ENCODE data around the gene BMP7. TPM values are rescaled to one million over a fixed set of nuclear protein-coding genes. Genes with fewer than 3 reads are reported as not detected.

BMP7 gene
- total RNA-seq, 1 experiment from 2014 or later, result 0.13 TPM

DNA sequence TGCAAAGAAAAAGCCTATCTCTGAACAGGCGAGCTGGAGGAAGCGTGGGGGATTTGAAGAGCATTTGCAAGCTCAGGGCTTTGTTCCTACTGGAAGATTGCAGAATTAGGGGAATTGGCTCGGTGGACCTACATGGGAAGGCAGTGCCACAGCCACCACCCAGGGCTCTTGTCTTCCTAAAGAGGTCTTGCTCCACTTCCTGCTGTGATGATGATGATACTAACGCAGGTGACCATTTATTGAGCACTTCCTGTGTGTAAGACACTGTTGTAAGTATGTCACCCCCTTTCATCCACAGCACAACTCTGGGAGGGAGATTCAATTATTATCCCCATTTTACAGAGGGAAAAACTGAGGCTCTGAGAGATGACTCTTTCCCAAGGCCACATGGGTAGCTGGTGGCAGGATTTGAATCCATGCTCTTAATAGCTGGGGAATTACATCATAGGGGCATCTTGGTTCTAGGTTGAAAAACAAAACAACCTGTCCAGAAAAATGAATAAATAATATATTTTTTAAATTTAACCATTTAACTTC lies 41.2 kb downstream of the BMP7 start:
- ChIA-PET CTCF (no interaction called here), POLR2A (ENCODE audit: unreplicated experiment) (no interaction called here)
- Histone ChIP-seq H4K20me1 (ENCODE audit: insufficient read depth) (no peaks in the 10 kb centered on the region), H3K27me3 (ENCODE audit: insufficient read depth, low read depth) (peaks cover 9% of the 10 kb centered on the region; the same call in 1 of the 2 replicates), H3F3A (ENCODE audit: insufficient read depth, low read depth) (no peaks in the 10 kb centered on the region), H3K4me3 (no peak overlapping the region), H3K4me2 (no peak overlapping the region), H3K27ac (no peak overlapping the region), H3K9me3 (ENCODE audit: insufficient read depth, low read depth) (no peaks in the 10 kb centered on the region), H3K4me1 (replicated peaks; ENCODE audit: insufficient read depth) (peaks cover 10% of the 10 kb centered on the region), H3K9me2 (ENCODE audit: insufficient read depth) (no peaks in the 10 kb centered on the region), H2AFZ (no peak overlapping the region), H3K36me3 (ENCODE audit: low read depth) (no peaks in the 10 kb centered on the region), H3K79me2 (ENCODE audit: low read depth) (no peaks in the 10 kb centered on the region)
- BruUV-seq (replicated peaks), result no TSS peak
- TF ChIP-seq EZH2 (IDR thresholded peaks at IDR 0.05; ENCODE audit: low read depth), result no peak
- TF ChIP-seq, protein P1, sequence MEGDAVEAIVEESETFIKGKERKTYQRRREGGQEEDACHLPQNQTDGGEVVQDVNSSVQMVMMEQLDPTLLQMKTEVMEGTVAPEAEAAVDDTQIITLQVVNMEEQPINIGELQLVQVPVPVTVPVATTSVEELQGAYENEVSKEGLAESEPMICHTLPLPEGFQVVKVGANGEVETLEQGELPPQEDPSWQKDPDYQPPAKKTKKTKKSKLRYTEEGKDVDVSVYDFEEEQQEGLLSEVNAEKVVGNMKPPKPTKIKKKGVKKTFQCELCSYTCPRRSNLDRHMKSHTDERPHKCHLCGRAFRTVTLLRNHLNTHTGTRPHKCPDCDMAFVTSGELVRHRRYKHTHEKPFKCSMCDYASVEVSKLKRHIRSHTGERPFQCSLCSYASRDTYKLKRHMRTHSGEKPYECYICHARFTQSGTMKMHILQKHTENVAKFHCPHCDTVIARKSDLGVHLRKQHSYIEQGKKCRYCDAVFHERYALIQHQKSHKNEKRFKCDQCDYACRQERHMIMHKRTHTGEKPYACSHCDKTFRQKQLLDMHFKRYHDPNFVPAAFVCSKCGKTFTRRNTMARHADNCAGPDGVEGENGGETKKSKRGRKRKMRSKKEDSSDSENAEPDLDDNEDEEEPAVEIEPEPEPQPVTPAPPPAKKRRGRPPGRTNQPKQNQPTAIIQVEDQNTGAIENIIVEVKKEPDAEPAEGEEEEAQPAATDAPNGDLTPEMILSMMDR (conservative IDR thresholded peaks at IDR 0.05), result no peak
- intact Hi-C loops (cut with micrococcal nuclease; ENCODE audit: unreplicated experiment), result no loop called here
- DNase-seq, result no peak

DNA sequence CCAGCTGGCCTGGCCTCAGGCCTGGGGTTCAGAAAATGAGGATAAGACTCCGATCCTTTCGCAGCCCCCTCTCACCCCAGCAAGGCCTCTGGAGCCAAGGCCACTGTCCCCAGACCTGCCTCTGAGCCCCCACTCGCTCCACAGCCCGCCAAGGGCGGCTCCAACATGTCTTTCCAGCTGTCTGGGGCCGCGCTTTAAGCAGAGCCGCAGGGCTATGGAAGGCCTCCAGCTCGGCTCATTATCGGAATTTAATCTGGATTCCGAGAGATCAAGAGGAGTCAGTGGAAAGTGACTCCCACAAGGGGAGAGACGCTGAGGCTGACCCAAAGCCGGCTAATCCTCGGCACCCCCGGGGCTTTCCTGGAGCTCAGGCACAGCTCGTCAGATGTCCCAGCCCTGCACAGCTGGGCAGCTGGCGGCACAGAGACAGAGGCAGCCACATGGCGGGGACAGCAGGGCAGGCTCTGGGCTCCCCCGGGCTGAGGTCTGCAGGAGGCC lies 41.8 kb downstream of the BMP7 start:
- TF ChIP-seq EZH2 (IDR thresholded peaks at IDR 0.05; ENCODE audit: low read depth), result no peak
- TF ChIP-seq, protein P1 (conservative IDR thresholded peaks at IDR 0.05), result no peak
- Histone ChIP-seq H4K20me1 (ENCODE audit: insufficient read depth) (no peaks in the 10 kb centered on the region), H3K4me1 (replicated peaks; ENCODE audit: insufficient read depth) (peaks cover 6% of the 10 kb centered on the region), H3K36me3 (ENCODE audit: low read depth) (no peaks in the 10 kb centered on the region), H3F3A (ENCODE audit: insufficient read depth, low read depth) (no peaks in the 10 kb centered on the region), H3K27ac (no peak overlapping the region), H3K27me3 (ENCODE audit: insufficient read depth, low read depth) (peaks cover 9% of the 10 kb centered on the region; the same call in 1 of the 2 replicates), H2AFZ (no peak overlapping the region), H3K9me2 (ENCODE audit: insufficient read depth) (no peaks in the 10 kb centered on the region), H3K9me3 (ENCODE audit: insufficient read depth, low read depth) (no peaks in the 10 kb centered on the region), H3K4me3 (no peak overlapping the region), H3K79me2 (ENCODE audit: low read depth) (no peaks in the 10 kb centered on the region), H3K4me2 (no peak overlapping the region)
- intact Hi-C loops (cut with micrococcal nuclease; ENCODE audit: unreplicated experiment), result no loop called here
- BruUV-seq (replicated peaks), result no TSS peak
- no peak for DNase-seq
- CTCF ChIA-PET, result no interaction called here
- POLR2A ChIA-PET (ENCODE audit: unreplicated experiment), result no interaction called here

DNA sequence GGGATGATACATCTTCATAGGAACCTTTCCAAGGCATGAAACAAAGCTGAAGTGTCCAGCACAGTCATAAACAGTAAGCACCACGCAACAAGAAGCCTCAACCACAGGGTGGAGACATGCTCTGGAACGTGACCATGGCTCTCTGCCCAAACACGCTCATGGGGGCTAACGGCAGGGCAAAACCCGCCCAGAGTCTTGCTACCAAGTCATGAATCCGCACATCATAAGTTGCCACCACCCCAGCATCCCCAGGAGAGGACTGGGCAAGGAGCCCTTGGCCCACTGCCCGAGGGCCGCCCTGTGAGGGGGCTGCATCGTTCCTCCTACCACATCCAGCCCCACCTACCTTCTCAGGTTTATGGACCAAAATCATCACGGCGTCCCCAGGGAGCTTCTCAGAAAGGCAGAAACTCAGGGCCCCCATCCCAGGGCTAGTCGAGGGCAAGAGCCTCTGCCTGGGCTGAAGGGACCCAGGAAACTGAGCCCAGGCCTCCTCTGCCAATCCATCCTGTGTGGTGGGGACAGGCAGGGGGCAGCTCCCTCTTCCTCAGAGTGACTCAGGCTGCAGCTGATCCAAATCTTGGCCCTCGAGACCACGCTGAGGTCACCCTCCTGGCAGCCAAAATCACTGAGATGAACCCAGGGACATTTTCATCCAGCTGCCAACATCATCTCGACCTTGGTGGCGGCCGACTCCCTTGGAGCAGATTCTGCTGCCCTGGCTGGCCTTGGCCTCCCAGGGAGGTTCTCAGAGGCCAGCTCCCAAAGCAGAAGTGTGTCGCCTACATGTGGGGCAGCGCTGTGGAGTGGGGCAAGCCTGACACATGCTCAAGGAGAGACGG lies 42.6 kb downstream of the BMP7 start:
- CTCF ChIA-PET, result no interaction called here

More for the DNA sequence above, 42.6 kb downstream of the BMP7 start:
- POLR2A ChIA-PET (ENCODE audit: unreplicated experiment), result no interaction called here
- Histone ChIP-seq H3K36me3 (ENCODE audit: low read depth) (no peaks in the 10 kb centered on the region), H2AFZ (no peak overlapping the region), H3K4me3 (no peak overlapping the region), H3K27me3 (ENCODE audit: insufficient read depth, low read depth) (peaks cover 9% of the 10 kb centered on the region; the same call in 1 of the 2 replicates), H3F3A (ENCODE audit: insufficient read depth, low read depth) (no peaks in the 10 kb centered on the region), H3K4me2 (no peak overlapping the region), H3K9me3 (ENCODE audit: insufficient read depth, low read depth) (no peaks in the 10 kb centered on the region), H3K9me2 (ENCODE audit: insufficient read depth) (no peaks in the 10 kb centered on the region), H3K27ac (no peak overlapping the region), H3K79me2 (ENCODE audit: low read depth) (no peaks in the 10 kb centered on the region), H3K4me1 (replicated peaks; ENCODE audit: insufficient read depth) (no peaks in the 10 kb centered on the region), H4K20me1 (ENCODE audit: insufficient read depth) (no peaks in the 10 kb centered on the region)
- TF ChIP-seq, protein P1 (conservative IDR thresholded peaks at IDR 0.05), result no peak
- TF ChIP-seq EZH2 (IDR thresholded peaks at IDR 0.05; ENCODE audit: low read depth), result no peak
- DNase-seq, result no peak
- intact Hi-C loops (cut with micrococcal nuclease; ENCODE audit: unreplicated experiment), result no loop called here
- no TSS peak for BruUV-seq (replicated peaks)
